Fibroblast of lung (primary cell): ENCODE results near the gene QRICH2. TPM values are rescaled to one million over a fixed set of nuclear protein-coding genes. Genes with fewer than 3 reads are reported as not detected.

ENCODE experiments used
- DNase-seq, 2 donors: peaks; one replicate each; pipeline versions ENCODE4 v3.0.0 to v3.0.0-alpha.2; 2010; ENCODE audit warnings: low read depth in 2 of 2
- H2AFZ ChIP-seq: 2 replicates; pipeline ENCODE4 v1.5.1; 2012; ENCODE audit warnings: low read length, control low read depth, inconsistent platforms
- H3K27ac ChIP-seq: 2 replicates; pipeline ENCODE4 v1.5.1; 2011; ENCODE audit warnings: low read length, control low read depth; ENCODE audit not compliant: insufficient read depth
- H3K27me3 ChIP-seq: 2 replicates; pipeline ENCODE4 v1.5.1; 2011; ENCODE audit warnings: mild to moderate bottlenecking, low read length; ENCODE audit not compliant: control insufficient read depth, insufficient read depth
- H3K36me3 ChIP-seq: 2 replicates; pipeline ENCODE4 v1.5.1; 2011; ENCODE audit warnings: low read length; ENCODE audit not compliant: control insufficient read depth, insufficient read depth
- H3K4me1 ChIP-seq: 2 replicates; pipeline ENCODE4 v1.5.1; 2011; ENCODE audit warnings: low read length; ENCODE audit not compliant: control insufficient read depth, insufficient read depth; ENCODE audit errors: extremely low read depth
- H3K4me2 ChIP-seq: 2 replicates; pipeline ENCODE4 v1.5.1; 2011; ENCODE audit warnings: low read length, control low read depth; ENCODE audit not compliant: insufficient read depth; ENCODE audit errors: extremely low read depth
- H3K4me3 ChIP-seq, 4 experiments: fragments of 200-600 bp in 1 of 4; sonication (generic) in 1 of 4; replicated peaks in 1 of 4; 2 replicates each; pipeline ENCODE4 v1.5.1; 2011 to 2016; ENCODE audit warnings: low read length in 4 of 4, low read depth in 3 of 4, mild to moderate bottlenecking in 3 of 4, control low read depth in 2 of 4, inconsistent platforms in 1 of 4, mixed read lengths in 1 of 4; ENCODE audit not compliant: insufficient read depth in 1 of 4; ENCODE audit errors: control extremely low read depth in 1 of 4
- H3K79me2 ChIP-seq: 2 replicates; pipeline ENCODE4 v1.5.1; 2012; ENCODE audit warnings: mild to moderate bottlenecking, low read length, inconsistent platforms; ENCODE audit not compliant: control insufficient read depth, insufficient read depth
- H3K9ac ChIP-seq: 2 replicates; pipeline ENCODE4 v1.5.1; 2011; ENCODE audit warnings: mild to moderate bottlenecking, low read length, control low read depth; ENCODE audit not compliant: insufficient read depth
- H3K9me3 ChIP-seq: 2 replicates; pipeline ENCODE4 v1.5.1; 2012; ENCODE audit warnings: low read depth, low read length; ENCODE audit not compliant: control insufficient read depth, insufficient read depth
- H4K20me1 ChIP-seq: 2 replicates; pipeline ENCODE4 v1.5.1; 2011; ENCODE audit warnings: low read length; ENCODE audit not compliant: control insufficient read depth, insufficient read depth; ENCODE audit errors: extremely low read depth
- EZH2 ChIP-seq: IDR thresholded peaks from 2 replicates; pipeline ENCODE4 v1.5.1; 2012; ENCODE audit warnings: low read length, control low read depth, mild to moderate bottlenecking; ENCODE audit errors: missing control alignments
- polyA plus RNA-seq, 2 donors: library from polyadenylated mRNA; depleted of rRNA in 1 of 2; stranded (reverse) in 1 of 2; unstranded in 1 of 2; fragments of >200 nt; gene quantifications; 2 replicates each; pipeline ENCODE4 v1.2.1, GENCODE V29; 2011 to 2012; ENCODE audit warnings: missing spikeins in 1 of 2
- total RNA-seq: library from RNA; depleted of rRNA; stranded (reverse); fragments of >200 nt; gene quantifications from 2 replicates; pipeline ENCODE4 v1.2.1, GENCODE V29; 2014
- TF ChIP-seq, protein P1 (sequence below), 2 donors: IDR thresholded peaks in 1 of 2; conservative IDR thresholded peaks in 1 of 2; 1 replicate in 1 of 2; 2 replicates in 1 of 2; pipeline ENCODE4 v1.5.1; 2011 to 2012; ENCODE audit warnings: low read length in 2 of 2, control low read depth in 1 of 2, inconsistent platforms in 1 of 2, low read depth in 1 of 2, mild to moderate bottlenecking in 1 of 2

Gene QRICH2
- total and polyA plus RNA-seq, 2 donors (not counting 1 experiment from before 2014, with no cell fraction given): 0.26 to 4.3 TPM

- H3K9ac ChIP-seq: no peak overlapping the region
- peaks cover 11% of the 10 kb centered on the region for H3K36me3 ChIP-seq
- no peak overlapping the region for H2AFZ ChIP-seq
- no peaks in the 10 kb centered on the region for H3K27me3 ChIP-seq
- H3K4me1 ChIP-seq: peaks cover 4% of the 10 kb centered on the region
- H3K27ac ChIP-seq: no peak overlapping the region
- H3K4me2 ChIP-seq: no peak overlapping the region
- H3K9me3 ChIP-seq: no peaks in the 10 kb centered on the region
- no peak overlapping the region for H3K4me3 ChIP-seq
- H4K20me1 ChIP-seq: no peaks in the 10 kb centered on the region
- no peak for DNase-seq
- TF ChIP-seq EZH2: no peak
- TF ChIP-seq, protein P1, sequence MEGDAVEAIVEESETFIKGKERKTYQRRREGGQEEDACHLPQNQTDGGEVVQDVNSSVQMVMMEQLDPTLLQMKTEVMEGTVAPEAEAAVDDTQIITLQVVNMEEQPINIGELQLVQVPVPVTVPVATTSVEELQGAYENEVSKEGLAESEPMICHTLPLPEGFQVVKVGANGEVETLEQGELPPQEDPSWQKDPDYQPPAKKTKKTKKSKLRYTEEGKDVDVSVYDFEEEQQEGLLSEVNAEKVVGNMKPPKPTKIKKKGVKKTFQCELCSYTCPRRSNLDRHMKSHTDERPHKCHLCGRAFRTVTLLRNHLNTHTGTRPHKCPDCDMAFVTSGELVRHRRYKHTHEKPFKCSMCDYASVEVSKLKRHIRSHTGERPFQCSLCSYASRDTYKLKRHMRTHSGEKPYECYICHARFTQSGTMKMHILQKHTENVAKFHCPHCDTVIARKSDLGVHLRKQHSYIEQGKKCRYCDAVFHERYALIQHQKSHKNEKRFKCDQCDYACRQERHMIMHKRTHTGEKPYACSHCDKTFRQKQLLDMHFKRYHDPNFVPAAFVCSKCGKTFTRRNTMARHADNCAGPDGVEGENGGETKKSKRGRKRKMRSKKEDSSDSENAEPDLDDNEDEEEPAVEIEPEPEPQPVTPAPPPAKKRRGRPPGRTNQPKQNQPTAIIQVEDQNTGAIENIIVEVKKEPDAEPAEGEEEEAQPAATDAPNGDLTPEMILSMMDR (conservative IDR thresholded peaks at IDR 0.05 in 1 of 2, IDR thresholded peaks at IDR 0.05 in 1 of 2; ENCODE audit: low read depth in 1 of 2, low read length in 2 of 2): no peak
- peaks cover 4% of the 10 kb centered on the region for H3K79me2 ChIP-seq
Observed at GRCh38 chr17:76274112-76274956, 33.7 kb downstream of the QRICH2 start.

DNA sequence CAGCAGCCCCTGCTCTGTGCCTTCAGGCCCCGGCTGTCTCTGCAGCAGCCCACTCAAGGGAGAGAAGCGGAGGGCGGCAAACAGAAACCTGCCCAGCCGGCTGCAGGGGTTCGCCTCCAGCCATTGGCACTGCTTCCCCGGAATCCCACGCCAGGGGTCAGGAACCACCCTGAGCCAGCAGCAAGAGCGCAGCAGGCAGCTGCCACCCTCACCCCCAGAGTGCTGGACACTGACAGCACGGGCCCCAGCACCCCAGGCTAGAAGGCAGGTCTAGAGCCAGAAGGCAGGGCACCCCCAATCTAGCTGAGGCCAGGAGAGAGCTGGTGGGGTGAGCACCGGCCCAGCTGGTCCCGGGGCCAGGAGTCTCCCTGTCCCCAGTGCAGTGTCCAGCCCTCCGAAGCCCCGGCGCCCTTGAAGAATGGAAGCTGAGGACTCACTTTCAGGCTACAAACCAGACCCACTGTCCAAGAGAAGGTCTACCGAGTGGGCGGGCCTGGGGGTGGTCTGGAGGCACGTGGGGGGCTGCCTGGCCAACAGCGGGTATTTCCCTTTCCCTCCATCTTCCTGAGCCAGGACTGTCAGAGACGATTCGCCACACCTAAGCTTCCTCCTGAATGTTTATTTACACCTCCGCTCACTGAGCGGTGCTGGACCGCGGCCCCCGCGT lies 34.5 kb downstream of the QRICH2 start:
- H3K9me3 ChIP-seq: no peaks in the 10 kb centered on the region
- H3K27me3 ChIP-seq: no peaks in the 10 kb centered on the region
- H3K27ac ChIP-seq: no peak overlapping the region
- H3K36me3 ChIP-seq: peaks cover 12% of the 10 kb centered on the region
- DNase-seq: no peak
- no peak overlapping the region for H3K9ac ChIP-seq
- TF ChIP-seq, protein P1 (conservative IDR thresholded peaks at IDR 0.05 in 1 of 2, IDR thresholded peaks at IDR 0.05 in 1 of 2; ENCODE audit: low read depth in 1 of 2, low read length in 2 of 2): no peak
- TF ChIP-seq EZH2: no peak
- H2AFZ ChIP-seq: no peak overlapping the region
- no peaks in the 10 kb centered on the region for H4K20me1 ChIP-seq
- peaks cover 11% of the 10 kb centered on the region for H3K79me2 ChIP-seq
- peaks cover 4% of the 10 kb centered on the region for H3K4me1 ChIP-seq
- H3K4me2 ChIP-seq: no peak overlapping the region
- H3K4me3 ChIP-seq: no peak overlapping the region
